A172 (cell line): Measurements from ENCODE around the gene ZNF641. TPM values are rescaled to one million over a fixed set of nuclear protein-coding genes. Genes with fewer than 3 reads are reported as not detected.
"Not testable (repeated sequence)": the region's sequence is repeated elsewhere in the genome, so short reads cannot be mapped to it uniquely, and the experiment has no call there.

Experiments
- DNase-seq: peaks from one replicate; pipeline ENCODE4 v3.0.0-alpha.2; 2015; ENCODE audit warnings: low spot score
- total RNA-seq: library from RNA; depleted of rRNA; stranded (reverse); fragments of >200 nt; shearing (Covaris generic); gene quantifications from 2 replicates; pipeline ENCODE4 v1.2.3, GENCODE V29; 2014; rRNA removed

ZNF641 gene
- total RNA-seq, 1 experiment from 2014 or later: 8.4 TPM

GRCh38 chr12:48334808-48335207 lies 15.9 kb downstream of the ZNF641 start:
- no peak for DNase-seq

- not testable (repeated sequence) for DNase-seq
Observed at GRCh38 chr12:48333680-48334079, 17.0 kb downstream of the ZNF641 start.

GRCh38 chr12:48331399-48331798 lies 19.3 kb downstream of the ZNF641 start:
- no peak for DNase-seq

- DNase-seq: no peak
Observed at GRCh38 chr12:48329199-48329939, 21.4 kb downstream of the ZNF641 start.

- no peak for DNase-seq
Observed at GRCh38 chr12:48316491-48316890, 34.2 kb downstream of the ZNF641 start.

- no peak for DNase-seq
Observed at GRCh38 chr12:48311313-48311712, 39.4 kb downstream of the ZNF641 start.

- no peak for DNase-seq
Observed at GRCh38 chr12:48307269-48307668, 43.5 kb downstream of the ZNF641 start.

- no peak for DNase-seq
Observed at GRCh38 chr12:48305190-48305589, 45.5 kb downstream of the ZNF641 start.

- no peak for DNase-seq
Observed at GRCh38 chr12:48302161-48302911, 48.4 kb downstream of the ZNF641 start.

- no peak for DNase-seq
Observed at GRCh38 chr12:48300774-48301173, 49.9 kb downstream of the ZNF641 start.

GRCh38 chr12:48296586-48297282 lies 54.0 kb downstream of the ZNF641 start:
- no peak for DNase-seq

GRCh38 chr12:48292040-48292439 lies 58.7 kb downstream of the ZNF641 start:
- no peak for DNase-seq

- no peak for DNase-seq
Observed at GRCh38 chr12:48291511-48291910, 59.2 kb downstream of the ZNF641 start.

- DNase-seq: no peak
Observed at GRCh38 chr12:48288387-48289268, 62.1 kb downstream of the ZNF641 start.

Other genes with a start within 250 kb of the ZNF641 start
- gene SENP1, start 244.8 kb downstream of the ZNF641 start, total RNA-seq: 27.3 and 32.7 TPM in 2 replicates
- 71.9 and 73.6 TPM in 2 replicates for gene PFKM, start 231.6 kb downstream of the ZNF641 start, total RNA-seq
- 15.4 and 17.2 TPM in 2 replicates for gene ASB8, start 193.4 kb downstream of the ZNF641 start, total RNA-seq
- gene CCDC184, start 167.3 kb downstream of the ZNF641 start, total RNA-seq: 0.29 TPM in 1 of 2 replicates, not detected in the other
- not detected in 2 replicates for gene OR10AD1, start 147.6 kb downstream of the ZNF641 start, total RNA-seq
- not detected in 2 replicates for gene ANP32D, start 121.6 kb upstream of the ZNF641 start, total RNA-seq
- gene C12orf54, start 131.6 kb upstream of the ZNF641 start, total RNA-seq: not detected in 2 replicates
- not detected in 2 replicates for gene OR8S1, start 174.7 kb upstream of the ZNF641 start, total RNA-seq
- not detected in 2 replicates for gene LALBA, start 219.1 kb upstream of the ZNF641 start, total RNA-seq